GM12875 (cell line): Measurements from ENCODE around the gene NBEA.

ENCODE experiments used
- H3K4me3 ChIP-seq: one replicate; pipeline ENCODE4 v1.5.1; 2011; ENCODE audit warnings: low read depth, low read length, control low read depth
- CTCF ChIP-seq: IDR thresholded peaks from 2 replicates; pipeline ENCODE4 v1.5.1; 2011; ENCODE audit warnings: low read depth, mild to moderate bottlenecking, control low read depth, inconsistent platforms, low read length, moderate library complexity, borderline replicate concordance; ENCODE audit not compliant: insufficient read depth

Gene NBEA

GRCh38 chr13:35534343-35534742 lies 592.3 kb downstream of the NBEA start:
- TF ChIP-seq CTCF, result no peak
- H3K4me3 ChIP-seq, result no peak overlapping the region

- no peak for TF ChIP-seq CTCF
- no peak overlapping the region for H3K4me3 ChIP-seq
These were observed 606.7 kb downstream of the NBEA start for GRCh38 chr13:35548790-35549189.

GRCh38 chr13:35549481-35549880 lies 607.4 kb downstream of the NBEA start:
- no peak overlapping the region for H3K4me3 ChIP-seq
- no peak for TF ChIP-seq CTCF

- no peak for TF ChIP-seq CTCF
- H3K4me3 ChIP-seq, result no peak overlapping the region
These were observed 610.2 kb downstream of the NBEA start for GRCh38 chr13:35552172-35552844.

GRCh38 chr13:35554972-35555623 lies 613.0 kb downstream of the NBEA start:
- H3K4me3 ChIP-seq, result no peak overlapping the region
- TF ChIP-seq CTCF, result no peak

GRCh38 chr13:35557475-35557874 lies 615.4 kb downstream of the NBEA start:
- no peak overlapping the region for H3K4me3 ChIP-seq
- TF ChIP-seq CTCF, result no peak

- no peak overlapping the region for H3K4me3 ChIP-seq
- no peak for TF ChIP-seq CTCF
These were observed 619.5 kb downstream of the NBEA start for GRCh38 chr13:35561540-35561939.
